Naive thymus-derived CD4-positive, alpha-beta T cell (primary cell): Measurements from ENCODE around the gene NPC1. TPM values are rescaled to one million over a fixed set of nuclear protein-coding genes. Genes with fewer than 3 reads are reported as not detected.

ENCODE experiments used
- ATAC-seq: fragments of 150-1000 bp; cut with Tn5 transposase; 2 replicates; pipeline ENCODE4 v1.10.0; 2021; ENCODE audit warnings: mild to moderate bottlenecking, moderate library complexity
- CTCF ChIA-PET: fragments of 350-600 bp; sonication (Branson Sonifier 250); formaldehyde crosslinking; loops from one replicate; lab custom pipeline; 2021; ENCODE audit warnings: antibody characterized with exemption; lab: Charles Lee
- POLR2A ChIA-PET: fragments of 350-600 bp; sonication (Branson Sonifier 250); formaldehyde crosslinking; loops from one replicate; lab custom pipeline; 2021; ENCODE audit warnings: antibody characterized with exemption, inconsistent platforms; lab: Charles Lee
- DNase-seq, 9 donors: peaks; one replicate each; pipeline versions ENCODE4 v3.0.0 to v3.0.0-alpha.2; 2020 to 2022; ENCODE audit warnings: mixed read lengths in 1 of 9
- H3K27ac ChIP-seq: one replicate; pipeline ENCODE4 v1.7.0; 2013; ENCODE audit warnings: mild to moderate bottlenecking, low read depth, low read length, moderate library complexity
- H3K27me3 ChIP-seq, 2 donors: one replicate each; pipeline ENCODE4 v1.7.0; 2013; ENCODE audit warnings: low read length in 2 of 2, mild to moderate bottlenecking in 2 of 2, moderate library complexity in 2 of 2; ENCODE audit not compliant: control insufficient read depth in 2 of 2, insufficient read depth in 2 of 2
- H3K36me3 ChIP-seq, 3 experiments: 1 replicate in 2 of 3; 2 replicates in 1 of 3; pipeline ENCODE4 v1.7.0; 2013; ENCODE audit warnings: low read length in 3 of 3, mild to moderate bottlenecking in 3 of 3, moderate library complexity in 1 of 3; ENCODE audit not compliant: insufficient read depth in 3 of 3, control insufficient read depth in 2 of 3
- H3K4me1 ChIP-seq, 2 donors: one replicate each; pipeline ENCODE4 v1.7.0; 2013; ENCODE audit warnings: low read length in 2 of 2, mild to moderate bottlenecking in 2 of 2, moderate library complexity in 1 of 2; ENCODE audit not compliant: control insufficient read depth in 2 of 2, insufficient read depth in 2 of 2
- H3K4me3 ChIP-seq: 2 replicates; pipeline ENCODE4 v1.7.0; 2013; ENCODE audit warnings: mild to moderate bottlenecking, low read length
- H3K9me3 ChIP-seq, 3 experiments: 1 replicate in 2 of 3; 2 replicates in 1 of 3; pipeline ENCODE4 v1.7.0; 2013; ENCODE audit warnings: low read length in 3 of 3; ENCODE audit not compliant: control insufficient read depth in 2 of 3
- H3K27ac Mint-ChIP-seq, 9 donors: one replicate each; pipeline ENCODE4 v1.8.0; 2020 to 2022; ENCODE audit warnings: mixed read lengths in 9 of 9, mild to moderate bottlenecking in 8 of 9, moderate library complexity in 5 of 9, inconsistent platforms in 2 of 9
- H3K27me3 Mint-ChIP-seq, 5 donors: one replicate each; pipeline ENCODE4 v1.8.0; 2021 to 2022; ENCODE audit warnings: mixed read lengths in 5 of 5, mild to moderate bottlenecking in 1 of 5
- H3K36me3 Mint-ChIP-seq, 5 donors: one replicate each; pipeline ENCODE4 v1.8.0; 2020 to 2022; ENCODE audit warnings: mixed read lengths in 5 of 5, mild to moderate bottlenecking in 3 of 5, inconsistent platforms in 1 of 5
- H3K4me1 Mint-ChIP-seq, 7 donors: one replicate each; pipeline ENCODE4 v1.8.0; 2020 to 2022; ENCODE audit warnings: mixed read lengths in 7 of 7, mild to moderate bottlenecking in 3 of 7, inconsistent platforms in 1 of 7
- H3K4me3 Mint-ChIP-seq, 10 donors: one replicate each; pipeline ENCODE4 v1.8.0; 2020 to 2022; ENCODE audit warnings: mild to moderate bottlenecking in 10 of 10, mixed read lengths in 10 of 10, moderate library complexity in 6 of 10, inconsistent platforms in 2 of 10
- H3K9me3 Mint-ChIP-seq, 11 donors: one replicate each; pipeline ENCODE4 v1.8.0; 2020 to 2022; ENCODE audit warnings: mixed read lengths in 11 of 11, mild to moderate bottlenecking in 4 of 11, inconsistent platforms in 1 of 11, moderate library complexity in 1 of 11
- intact Hi-C, 2 donors: fragments of 100-400 bp; cut with micrococcal nuclease; formaldehyde crosslinking; loops; one replicate each; pipeline ENCODE4 v1.15.1; 2023
- polyA plus RNA-seq, 2 donors: library from polyadenylated mRNA; unstranded; fragments of 300-500 nt; fragmentation: Illumina TruSeq; gene quantifications; one replicate each; pipeline ENCODE4 v1.2.3, GENCODE V29; 2021
- total RNA-seq, 6 experiments: library from RNA in 5 of 6; stranded (reverse) in 5 of 6; gene quantifications; 1 replicate in 5 of 6; 2 replicates in 1 of 6; pipeline ENCODE4 v1.2.3 and lab custom pipeline; 2021 to 2026

Gene NPC1
- total and polyA plus RNA-seq, 7 experiments from 2014 or later: 4.6 to 49.3 (median 29.9) TPM

DNA sequence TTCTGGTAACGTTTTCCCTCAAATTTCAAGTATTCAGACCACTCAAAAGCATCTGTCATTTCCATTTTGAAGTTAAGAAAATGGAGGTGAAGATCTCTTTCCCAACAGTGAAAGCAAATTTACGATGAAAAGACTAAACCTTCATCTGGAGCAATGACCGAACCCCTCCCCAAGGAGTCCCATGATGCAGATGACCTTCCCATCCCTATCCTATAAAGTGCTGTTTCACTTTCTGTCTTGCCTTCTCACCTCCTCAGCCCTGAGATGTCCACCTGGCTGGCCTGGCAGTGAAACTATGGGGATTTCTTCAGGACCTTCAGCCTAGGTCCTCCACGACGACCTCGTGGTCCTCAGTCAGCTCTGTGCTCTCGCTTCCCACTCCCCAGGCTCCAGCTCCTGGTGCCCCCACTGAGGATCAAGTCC is 925 bp upstream of the NPC1 start:
- Histone ChIP-seq H3K4me1 (peaks cover 9 to 18% of the 10 kb centered on the region in 2 donors), H3K36me3 (peaks cover 0 to 10% (median 0%) of the 10 kb centered on the region in 3 experiments), H3K27ac (peak overlapping the region; percentile 100), H3K4me3 (peak overlapping the region; percentile 32), H3K27me3 (no peaks in the 10 kb centered on the region), H3K9me3 (no peaks in the 10 kb centered on the region)
- H3K27ac Mint-ChIP-seq: peak overlapping the region; percentile 84 to 96 (median 93)
- peaks cover 21 to 38% (median 30%) of the 10 kb centered on the region in 7 donors for H3K4me1 Mint-ChIP-seq
- ChIA-PET CTCF (interaction anchor here (0.6 to 3.2 kb wide), 5 partner anchors 71 to 91 kb away, joined by 3 to 15 read pairs (median 6); no protein-coding TSS in a partner anchor), POLR2A (interaction anchor here (0.9 to 2.4 kb wide), 6 partner anchors 9 to 88 kb away, joined by 3 to 13 read pairs (median 3); partner anchors contain the start of gene RMC1)
- H3K9me3 Mint-ChIP-seq: no peaks in the 10 kb centered on the region
- intact Hi-C loops: loop anchor here (1.0 to 10.0 kb wide), 15 partner anchors 46 to 1982 kb away; partner anchors contain the start of genes MIB1 (in 2 of the 2), RBBP8 (in 2 of the 2), ESCO1 (in 1 of the 2) and TTC39C (in 1 of the 2)
- peaks cover 0 to 15% (median 0%) of the 10 kb centered on the region in 5 donors for H3K27me3 Mint-ChIP-seq
- ATAC-seq (no peak), DNase-seq (no peak)
- peaks cover 0 to 3% (median 0%) of the 10 kb centered on the region in 5 donors for H3K36me3 Mint-ChIP-seq
- H3K4me3 Mint-ChIP-seq: peak overlapping the region; percentile 79 to 96 (median 92)

DNA sequence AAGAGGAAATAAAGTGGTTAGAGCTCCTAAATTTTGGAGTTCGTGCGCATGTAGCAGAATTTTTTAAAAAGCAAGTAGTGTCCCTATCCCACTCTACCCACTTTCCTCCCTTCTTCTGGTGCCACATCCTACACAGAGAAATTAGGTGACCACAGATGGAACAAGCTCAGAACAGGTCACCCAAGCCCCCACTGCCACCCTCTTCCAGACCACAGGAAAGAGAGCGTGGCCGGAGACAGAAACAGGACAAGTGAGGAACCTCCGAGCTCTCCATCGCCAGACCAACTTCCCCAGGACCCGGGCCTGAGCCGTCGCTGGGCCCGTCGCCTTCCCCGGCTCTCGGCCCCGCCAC is 433 bp downstream of the NPC1 start:
- Mint-ChIP-seq H3K27me3 (peaks cover 0 to 10% (median 0%) of the 10 kb centered on the region in 5 donors), H3K27ac (peak overlapping the region; percentile 84 to 96 (median 90)), H3K36me3 (peaks cover 0 to 8% (median 0%) of the 10 kb centered on the region in 5 donors), H3K4me3 (peak overlapping the region; percentile 79 to 96 (median 92)), H3K9me3 (no peaks in the 10 kb centered on the region), H3K4me1 (peaks cover 27 to 51% (median 44%) of the 10 kb centered on the region in 7 donors)
- Histone ChIP-seq H3K4me3 (peak overlapping the region; percentile 76), H3K27me3 (no peaks in the 10 kb centered on the region), H3K4me1 (peaks cover 9 to 32% of the 10 kb centered on the region in 2 donors), H3K9me3 (no peaks in the 10 kb centered on the region), H3K36me3 (peaks cover 0 to 10% (median 0%) of the 10 kb centered on the region in 3 experiments), H3K27ac (peak overlapping the region; percentile 100)
- ATAC-seq (no peak), DNase-seq (peak in 2 of 9 donors; percentile 4 to 9)
- ChIA-PET POLR2A (interaction anchor here (0.7 to 2.7 kb wide), 5 partner anchors 46 to 348 kb away, joined by 3 to 13 read pairs (median 5); partner anchors contain the start of gene RMC1), CTCF (interaction anchor here (0.6 to 2.2 kb wide), 3 partner anchors 41 to 818 kb away, joined by 3 to 16 read pairs (median 3); no protein-coding TSS in a partner anchor)
- intact Hi-C loops: loop anchor here (1.0 to 10.0 kb wide), 20 partner anchors 12 to 1981 kb away; partner anchors contain the start of genes MIB1 (in 2 of the 2), RBBP8 (in 2 of the 2), RIOK3 (in 2 of the 2) and RMC1 (in 2 of the 2)

DNA sequence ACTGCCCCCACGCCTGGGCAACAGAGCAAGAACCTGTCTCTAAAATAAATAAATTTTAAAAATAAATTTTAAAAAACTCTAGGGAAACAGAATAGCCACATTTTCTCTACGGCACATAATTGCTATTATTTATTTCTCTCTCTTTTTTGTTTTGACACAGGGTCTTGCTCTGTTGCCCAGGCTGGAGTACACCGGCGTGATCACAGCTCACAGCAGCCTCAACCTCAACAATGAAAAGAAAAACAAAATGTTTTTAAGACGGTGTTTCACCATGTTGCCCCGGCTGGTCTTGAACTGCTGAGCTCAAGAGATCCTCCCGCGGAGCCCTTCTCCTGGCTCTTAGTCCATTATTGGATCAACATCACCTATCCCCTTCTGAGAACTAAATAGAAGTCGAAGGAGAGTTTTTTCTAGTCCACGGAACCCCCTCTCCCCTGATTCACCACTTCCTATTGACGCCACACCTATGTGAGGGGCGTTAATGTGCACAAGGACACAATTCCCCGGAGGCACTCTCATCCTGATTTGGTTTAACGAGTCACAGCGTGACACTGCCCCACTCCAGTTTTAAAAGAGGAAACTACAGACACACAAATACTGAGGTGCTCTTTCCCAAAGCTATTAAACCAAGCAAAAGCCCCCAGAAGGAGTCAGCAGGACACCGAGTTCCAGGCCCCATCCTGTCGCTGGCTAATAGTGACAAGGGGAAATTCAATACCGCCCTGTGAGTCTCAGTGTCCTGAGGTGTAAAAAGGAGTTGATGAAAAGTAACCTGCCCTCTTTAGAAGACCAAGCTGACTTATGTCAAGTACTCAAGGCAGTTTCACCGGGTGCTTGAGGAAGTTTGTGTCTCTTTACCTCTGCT is 1.1 kb downstream of the NPC1 start:
- POLR2A ChIA-PET: interaction anchor here (0.6 to 2.7 kb wide), 6 partner anchors 45 to 349 kb away, joined by 3 to 13 read pairs (median 4); partner anchors contain the start of gene RMC1
- Mint-ChIP-seq H3K4me1 (peaks cover 31 to 57% (median 50%) of the 10 kb centered on the region in 7 donors), H3K36me3 (peaks cover 0 to 12% (median 0%) of the 10 kb centered on the region in 5 donors), H3K27me3 (peaks cover 0 to 9% (median 0%) of the 10 kb centered on the region in 5 donors), H3K4me3 (peak overlapping the region; percentile 79 to 96 (median 92)), H3K27ac (peak overlapping the region; percentile 84 to 96 (median 90)), H3K9me3 (no peaks in the 10 kb centered on the region)
- Histone ChIP-seq H3K27me3 (no peaks in the 10 kb centered on the region), H3K27ac (peak overlapping the region; percentile 100), H3K4me1 (peaks cover 9 to 38% of the 10 kb centered on the region in 2 donors), H3K36me3 (peaks cover 0 to 10% (median 0%) of the 10 kb centered on the region in 3 experiments), H3K4me3 (peak overlapping the region; percentile 76), H3K9me3 (no peaks in the 10 kb centered on the region)
- CTCF ChIA-PET: interaction anchor here (0.6 to 2.2 kb wide), 2 partner anchors 29 to 69 kb away, joined by 3 to 16 read pairs; no protein-coding TSS in a partner anchor
- no peak for ATAC-seq
- intact Hi-C loops: loop anchor here (5.0 to 10.0 kb wide), 6 partner anchors 148 to 1980 kb away; partner anchors contain the start of genes ESCO1 (in 1 of the 2), MIB1 (in 1 of the 2) and RBBP8 (in 1 of the 2)
- peak in 3 of 9 donors; percentile 3 to 9 (median 5) for DNase-seq

DNA sequence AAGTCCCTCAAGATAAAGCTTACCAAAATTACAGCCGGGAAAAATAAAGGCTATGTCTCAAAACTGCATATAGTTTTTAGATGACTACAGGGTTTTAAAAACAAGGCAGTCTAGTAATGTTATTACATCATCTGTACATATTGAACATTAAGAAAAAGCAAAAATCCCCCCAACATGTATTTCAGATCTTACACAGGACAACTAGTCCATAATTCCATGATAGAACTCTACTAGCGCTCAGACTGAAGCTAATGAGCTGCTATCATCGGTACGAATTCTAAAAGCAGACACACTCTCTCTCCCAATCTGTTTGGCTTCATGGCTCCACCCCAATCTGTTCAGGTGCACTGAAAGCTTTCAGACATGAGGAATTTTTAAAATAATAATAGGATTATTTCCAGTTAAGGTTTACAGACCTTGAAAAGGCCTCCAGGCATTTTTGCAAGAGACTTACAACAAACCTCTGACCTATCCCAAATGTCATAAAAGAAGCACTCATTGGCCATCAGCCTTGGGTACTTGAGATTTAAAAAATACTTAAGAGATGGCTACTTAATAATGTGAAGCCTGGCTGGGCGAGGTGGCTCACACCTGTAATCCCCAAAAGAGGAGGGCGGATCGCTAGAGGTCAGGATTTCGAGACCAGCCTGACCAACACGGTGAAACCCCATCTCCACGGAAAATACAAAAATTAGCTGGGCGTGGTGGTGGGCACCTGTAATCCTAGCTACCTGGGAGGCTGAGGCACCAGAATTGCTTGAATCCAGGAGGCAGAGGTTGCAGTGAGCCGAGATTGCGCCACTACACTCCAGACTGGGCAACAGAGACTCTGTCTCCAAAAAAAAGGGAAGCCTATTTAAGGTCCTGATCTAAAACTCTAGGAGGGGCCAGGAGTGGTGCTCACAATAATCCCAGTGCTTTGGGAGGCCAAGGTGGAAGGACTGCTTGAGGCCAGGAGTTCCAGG is 2.0 kb downstream of the NPC1 start:
- H3K27me3 Mint-ChIP-seq: peaks cover 0 to 9% (median 0%) of the 10 kb centered on the region in 5 donors
- ChIA-PET POLR2A (interaction anchor here (1.4 to 2.7 kb wide), 2 partner anchors 74 to 80 kb away, joined by 5 to 12 read pairs; partner anchors contain the start of gene RMC1), CTCF (interaction anchor here (2.2 kb wide), 1 partner anchor 68 kb away, joined by 16 read pairs; no protein-coding TSS in a partner anchor)
- H3K36me3 Mint-ChIP-seq: peaks cover 0 to 13% (median under 1%) of the 10 kb centered on the region in 5 donors
- H3K27ac Mint-ChIP-seq: peak overlapping the region in 2 of 9 donors; percentile 13 to 43
- intact Hi-C loops: loop anchor here (10.0 kb wide), 2 partner anchors 350 to 1980 kb away; partner anchors contain the start of gene ESCO1 (in 1 of the 2)
- Histone ChIP-seq H3K27me3 (no peaks in the 10 kb centered on the region), H3K4me3 (no peak overlapping the region), H3K4me1 (peaks cover 9 to 38% of the 10 kb centered on the region in 2 donors), H3K36me3 (peaks cover 0 to 10% (median 0%) of the 10 kb centered on the region in 3 experiments), H3K27ac (no peak overlapping the region), H3K9me3 (no peaks in the 10 kb centered on the region)
- ATAC-seq: no peak
- no peaks in the 10 kb centered on the region for H3K9me3 Mint-ChIP-seq
- H3K4me3 Mint-ChIP-seq: peak overlapping the region; percentile 0 to 94 (median 52)
- no peak for DNase-seq
- peaks cover 35 to 63% (median 56%) of the 10 kb centered on the region in 7 donors for H3K4me1 Mint-ChIP-seq

DNA sequence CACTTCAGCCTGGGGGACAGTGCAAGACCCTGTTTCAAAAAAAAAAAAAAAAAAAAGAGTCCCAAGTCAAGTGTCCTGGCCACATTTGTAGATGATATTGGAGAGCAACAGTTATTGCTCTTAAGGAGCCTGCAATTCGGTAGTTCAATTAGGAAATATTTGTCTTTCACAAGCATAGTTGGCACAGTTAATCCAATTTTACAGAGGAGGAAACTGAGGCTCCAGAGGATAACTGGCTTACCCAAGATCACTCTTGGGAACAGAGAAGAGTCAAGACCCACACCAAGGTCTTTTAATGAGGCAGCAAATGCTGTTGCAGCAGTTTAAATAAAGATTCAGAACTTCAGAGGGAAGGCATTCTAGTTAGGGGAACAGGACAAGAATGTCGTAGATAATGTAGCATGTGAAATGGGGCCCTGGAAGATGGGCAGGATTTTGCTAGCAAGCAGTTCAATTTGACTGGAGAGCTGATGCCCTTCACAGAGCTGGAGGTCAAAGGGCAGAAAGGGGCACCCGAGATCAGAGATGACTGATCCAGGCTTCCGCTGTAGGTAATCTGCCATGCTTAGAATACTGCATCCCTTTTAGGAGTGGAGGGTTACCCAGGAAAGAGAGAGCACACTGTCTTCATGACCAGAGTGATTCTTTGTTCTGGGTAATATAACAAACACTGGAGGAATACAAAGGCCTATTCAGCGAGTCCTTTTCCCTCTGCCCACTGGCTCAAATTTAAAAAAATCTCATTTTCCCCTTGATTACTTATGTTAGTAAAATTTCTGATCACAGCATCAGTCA is 3.0 kb downstream of the NPC1 start:
- DNase-seq (no peak), ATAC-seq (no peak)
- H3K27ac ChIP-seq: no peak overlapping the region
- no peaks in the 10 kb centered on the region for H3K9me3 Mint-ChIP-seq
- peaks cover 45 to 73% (median 67%) of the 10 kb centered on the region in 7 donors for H3K4me1 Mint-ChIP-seq
- H3K27ac Mint-ChIP-seq: no peak overlapping the region
- peak overlapping the region; percentile 2 for H3K4me3 ChIP-seq
- ChIA-PET CTCF (interaction anchor here (0.8 kb wide), 1 partner anchor 43 kb away, joined by 4 read pairs; no protein-coding TSS in a partner anchor), POLR2A (no interaction called here)
- H3K27me3 ChIP-seq: no peaks in the 10 kb centered on the region
- H3K36me3 Mint-ChIP-seq: peaks cover 4 to 18% (median 9%) of the 10 kb centered on the region in 5 donors
- peaks cover 0 to 4% (median 0%) of the 10 kb centered on the region in 5 donors for H3K27me3 Mint-ChIP-seq
- intact Hi-C loops: loop anchor here (10.0 kb wide), 2 partner anchors 348 to 1978 kb away; partner anchors contain the start of gene ESCO1 (in 1 of the 2)
- H3K9me3 ChIP-seq: no peaks in the 10 kb centered on the region
- peaks cover 0 to 10% (median 0%) of the 10 kb centered on the region in 3 experiments for H3K36me3 ChIP-seq
- H3K4me3 Mint-ChIP-seq: peak overlapping the region in 5 of 10 donors; percentile 0 to 52 (median 38)
- peaks cover 9 to 46% of the 10 kb centered on the region in 2 donors for H3K4me1 ChIP-seq
